ENCODE results near the gene CDH13. TPM values are rescaled to one million over a fixed set of nuclear protein-coding genes. Genes with fewer than 3 reads are reported as not detected.

Gene CDH13
- total and polyA plus RNA-seq, 2 of the 8 experiments (the other 6 are each of a cell fraction or from before 2014, with no cell fraction given), result 2.3 to 2.4 TPM

DNA sequence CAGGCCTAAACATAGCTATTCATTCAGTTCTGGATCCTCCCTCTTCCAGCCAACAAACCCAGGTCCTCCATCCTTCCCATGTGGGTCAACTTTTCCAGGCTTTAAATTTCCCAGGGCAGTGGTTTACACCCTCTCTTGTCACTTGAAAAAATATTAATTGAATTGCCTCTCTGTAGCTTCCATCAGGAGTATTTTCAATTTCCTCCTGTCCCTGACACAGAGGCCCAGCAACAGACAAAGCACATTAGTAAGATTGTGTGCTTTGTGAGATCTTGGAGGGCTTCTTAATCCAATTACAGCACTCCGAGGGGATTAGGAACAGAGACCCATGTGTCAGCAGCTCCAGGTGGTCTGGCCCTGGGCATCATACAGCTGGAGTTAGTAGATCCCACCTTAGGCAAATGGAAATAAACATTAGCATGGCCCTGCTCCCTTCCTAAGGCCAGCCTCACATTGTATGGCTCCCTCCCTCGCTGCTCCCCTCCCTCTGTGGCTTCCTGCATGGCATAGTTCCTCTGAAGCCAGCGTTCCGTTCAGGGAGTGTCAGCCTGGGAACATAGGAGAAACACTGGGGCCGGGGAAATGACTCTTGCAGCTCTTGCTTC lies 1048.3 kb downstream of the CDH13 start:
- Histone ChIP-seq H3K9ac (replicated peaks in 1 of 4; ENCODE audit: extremely low read depth in 1 of 4, low read depth in 3 of 4, low read length in 3 of 4) (no peak overlapping the region), H4K5ac (ENCODE audit: insufficient read length, low read depth, low read length) (no peak overlapping the region), H2BK5ac (ENCODE audit: low read depth, low read length) (no peak overlapping the region), H2BK20ac (ENCODE audit: low read length) (no peak overlapping the region), H3K14ac (ENCODE audit: insufficient read length) (no peak overlapping the region), H3K4ac (replicated peaks; ENCODE audit: insufficient read length, low read depth, low read length) (no peak overlapping the region), H3K18ac (ENCODE audit: extremely low read depth, low read length) (no peak overlapping the region), H3K27me3 (replicated peaks in 1 of 4; ENCODE audit: control insufficient read depth in 3 of 4, extremely low read depth in 1 of 4, insufficient read depth in 3 of 4, low read length in 3 of 4) (no peaks in the 10 kb centered on the region; a peak in 1 of 7 replicates), H2BK15ac (ENCODE audit: low read length) (no peak overlapping the region), H4K8ac (ENCODE audit: extremely low read depth, insufficient read depth, low read length) (no peak overlapping the region), H2BK120ac (replicated peaks; ENCODE audit: low read depth, low read length) (no peak overlapping the region), H3K4me1 (replicated peaks in 1 of 4; ENCODE audit: control insufficient read depth in 3 of 4, insufficient read depth in 4 of 4, low read length in 3 of 4) (no peaks in the 10 kb centered on the region), H3K27ac (ENCODE audit: low read depth, low read length) (no peak overlapping the region), H3K9me3 (ENCODE audit: insufficient read depth in 2 of 2, low read depth in 1 of 2, low read length in 1 of 2) (peaks cover 16 to 17% of the 10 kb centered on the region in 2 experiments), H3K79me1 (ENCODE audit: low read depth, low read length) (no peaks in the 10 kb centered on the region), H4K20me1 (replicated peaks in 1 of 2; ENCODE audit: control insufficient read depth in 1 of 2, insufficient read depth in 2 of 2, low read length in 2 of 2) (no peaks in the 10 kb centered on the region), H3K4me2 (ENCODE audit: insufficient read depth in 1 of 2, low read depth in 2 of 2, low read length in 2 of 2) (no peak overlapping the region), H2BK12ac (ENCODE audit: low read depth, low read length) (no peak overlapping the region), H2AFZ (ENCODE audit: low read length) (peak overlapping the region; percentile 88; the same call in 1 of the 2 replicates), H4K91ac (replicated peaks; ENCODE audit: insufficient read length, low read length) (no peak overlapping the region), H3K79me2 (ENCODE audit: control insufficient read depth in 1 of 2, insufficient read depth in 2 of 2, low read length in 2 of 2) (no peaks in the 10 kb centered on the region), H3K56ac (replicated peaks; ENCODE audit: insufficient read length, low read depth, low read length) (no peak overlapping the region), H3K23me2 (ENCODE audit: low read depth, low read length) (no peaks in the 10 kb centered on the region), H3K4me3 (ENCODE audit: extremely low read depth in 1 of 4, insufficient read depth in 2 of 4, low read depth in 3 of 4, low read length in 4 of 4) (no peak overlapping the region), H3K36me3 (ENCODE audit: control insufficient read depth in 2 of 4, insufficient read depth in 4 of 4, low read length in 3 of 4) (no peaks in the 10 kb centered on the region), H3K23ac (ENCODE audit: insufficient read length) (no peak overlapping the region), H2AK5ac (ENCODE audit: low read depth, low read length) (no peak overlapping the region; the same call in 1 of the 2 replicates)
- CTCF ChIA-PET (ENCODE audit: partially characterized antibody), result interaction anchor here (0.7 to 1.9 kb wide), 3 partner anchors 11 to 229 kb away, joined by 3 to 5 read pairs (median 3); no protein-coding TSS in a partner anchor
- no peak for FAIRE-seq
- 57% methylated on average over 5 of the region's 5 CpGs; no CpG with 5 or more reads in 1 of the 2 experiments for WGBS, 2 experiments (ENCODE audit: extremely low coverage in 1 of 2, insufficient coverage in 1 of 2, insufficient read length in 1 of 2, insufficient replicate concordance in 2 of 2, low coverage in 1 of 2, low lambda C conversion rate in 2 of 2, missing lambda C conversion rate in 1 of 2)
- POLR2A ChIA-PET (ENCODE audit: partially characterized antibody), result no interaction called here
- DNase-seq (ENCODE audit: low read depth in 1 of 2, low spot score in 2 of 2), result no peak
- TF ChIP-seq CTCF (IDR thresholded peaks at IDR 0.05; ENCODE audit: control extremely low read depth in 1 of 3, insufficient read depth in 1 of 3, low read depth in 1 of 3, low read length in 3 of 3), result no peak
- TF ChIP-seq MAFK (IDR thresholded peaks at IDR 0.05; ENCODE audit: low read depth, low read length), result no peak
- TF ChIP-seq EZH2 (IDR thresholded peaks at IDR 0.05; ENCODE audit: low read depth, low read length, severe bottlenecking), result no peak
- TF ChIP-seq ASH2L (IDR thresholded peaks at IDR 0.05; ENCODE audit: low read length), result no peak
- no peak for TF ChIP-seq ZNF274 (IDR thresholded peaks at IDR 0.05; ENCODE audit: borderline replicate concordance, extremely low read depth, low read length)
- no peak for TF ChIP-seq CEBPB (IDR thresholded peaks at IDR 0.05; ENCODE audit: low read depth, low read length)
